A549 (cell line): ENCODE results near the gene ACADSB. TPM values are rescaled to one million over a fixed set of nuclear protein-coding genes. Genes with fewer than 3 reads are reported as not detected.

ENCODE experiments used
- ATAC-seq, 2 experiments: fragments of 200-7000 bp in 1 of 2; fragments of >200 bp in 1 of 2; cut with Nextera tagmentation in 1 of 2; cut with Tn5 transposase in 1 of 2; 3 replicates each; pipeline versions ENCODE4 v1.8.0 to v1.9.1; 2018 to 2020; ENCODE audit warnings: mild to moderate bottlenecking in 1 of 2, moderate library complexity in 1 of 2
- CTCF ChIA-PET: fragments of 300-600 bp; sonication (Branson Sonifier 250); formaldehyde crosslinking; extraction: SDS; loops from one replicate; lab custom pipeline; 2021; ENCODE audit warnings: antibody characterized with exemption, inconsistent platforms; lab: Yijun Ruan, JAX
- POLR2A ChIA-PET: fragments of 350-600 bp; formaldehyde crosslinking; extraction: SDS; loops from one replicate; lab custom pipeline; 2021; ENCODE audit warnings: antibody characterized with exemption, inconsistent platforms; lab: Yijun Ruan, JAX
- DNase-seq, 2 experiments: peaks; one replicate each; pipeline versions ENCODE4 v3.0.0 to v3.0.0-alpha.2; 2011 to 2016; ENCODE audit warnings: low read depth in 1 of 2, low spot score in 1 of 2
- FAIRE-seq: peaks from 2 replicates; lab custom pipeline; 2011; peaks lifted over from hg19 to GRCh38; lab: Jason Lieb, UNC
- H3K27ac ChIP-seq, 2 experiments: fragments of >200 bp; sonication (Bioruptor Twin); formaldehyde crosslinking; 3 replicates each; pipeline ENCODE4 v1.5.1; 2016 to 2017
- H3K4me1 ChIP-seq: fragments of >200 bp; sonication (Bioruptor Twin); formaldehyde crosslinking; 3 replicates; pipeline ENCODE4 v1.6.1; 2016
- H3K4me2 ChIP-seq: fragments of >200 bp; sonication (Bioruptor Twin); formaldehyde crosslinking; 3 replicates; pipeline ENCODE4 v1.6.1; 2016
- H3K4me3 ChIP-seq: fragments of >200 bp; sonication (Bioruptor Twin); formaldehyde crosslinking; 3 replicates; pipeline ENCODE4 v1.5.1; 2016
- H3K9me3 ChIP-seq: fragments of >200 bp; sonication (Bioruptor Twin); formaldehyde crosslinking; 3 replicates; pipeline ENCODE4 v1.6.1; 2016
- BHLHE40 ChIP-seq: IDR thresholded peaks from 2 replicates; pipeline ENCODE4 v1.6.1; 2012; ENCODE audit warnings: low read depth, low read length, inconsistent platforms
- CBX8 ChIP-seq: fragments of 200-600 bp; sonication (generic); IDR thresholded peaks from 2 replicates; pipeline ENCODE4 v1.6.1; 2016
- EHF ChIP-seq: fragments of 250-450 bp; sonication (Bioruptor Pico); IDR thresholded peaks from 2 replicates; pipeline ENCODE4 v1.5.0; 2020; ENCODE audit warnings: mild to moderate bottlenecking
- ESRRA ChIP-seq: fragments of 150-350 bp; IDR thresholded peaks from 2 replicates; pipeline ENCODE4 v1.6.1; 2014; ENCODE audit warnings: mild to moderate bottlenecking, low read length, borderline replicate concordance
- HOXB13 ChIP-seq: fragments of 250-450 bp; sonication (Bioruptor Pico); IDR thresholded peaks from 2 replicates; pipeline ENCODE4 v1.5.0; 2020; ENCODE audit warnings: low read depth, mild to moderate bottlenecking, moderate library complexity
- HOXB5 ChIP-seq: fragments of 250-450 bp; sonication (Bioruptor Pico); IDR thresholded peaks from 2 replicates; pipeline ENCODE4 v1.5.0; 2020; ENCODE audit warnings: mild to moderate bottlenecking, moderate library complexity
- KDM1A ChIP-seq: fragments of 200-600 bp; sonication (generic); IDR thresholded peaks from 2 replicates; pipeline ENCODE4 v1.6.1; 2016; ENCODE audit warnings: low read depth, mild to moderate bottlenecking
- KDM5A ChIP-seq: fragments of 200-600 bp; sonication (generic); IDR thresholded peaks from 2 replicates; pipeline ENCODE4 v1.6.1; 2016; ENCODE audit warnings: antibody characterized with exemption, mild to moderate bottlenecking
- MYC ChIP-seq: IDR thresholded peaks from 2 replicates; pipeline ENCODE4 v1.6.1; 2012; ENCODE audit warnings: mild to moderate bottlenecking, inconsistent platforms, low read length, improper control_type of control experiment, borderline replicate concordance
- NPAS2 ChIP-seq: fragments of 250-450 bp; sonication (Bioruptor Pico); IDR thresholded peaks from 2 replicates; pipeline ENCODE4 v1.8.0; 2022; ENCODE audit warnings: mild to moderate bottlenecking, moderate library complexity, borderline replicate concordance
- POLR2A ChIP-seq: IDR thresholded peaks from 2 replicates; pipeline ENCODE4 v1.6.1; 2012; ENCODE audit warnings: mild to moderate bottlenecking, low read length
- RAD21 ChIP-seq, 2 experiments: fragments of >200 bp in 1 of 2; sonication (Bioruptor Twin) in 1 of 2; formaldehyde crosslinking in 1 of 2; IDR thresholded peaks in 1 of 2; conservative IDR thresholded peaks in 1 of 2; 2 replicates in 1 of 2; 3 replicates in 1 of 2; pipeline ENCODE4 v1.6.1; 2012 to 2018; ENCODE audit warnings: inconsistent platforms in 1 of 2
- RFX5 ChIP-seq: fragments of 450-650 bp; IDR thresholded peaks from 2 replicates; pipeline ENCODE4 v1.7.1; 2014; ENCODE audit warnings: antibody characterized with exemption, mild to moderate bottlenecking, moderate library complexity
- TFCP2L1 ChIP-seq: fragments of 250-450 bp; sonication (Bioruptor Pico); IDR thresholded peaks from 2 replicates; pipeline ENCODE4 v1.5.0; 2021; ENCODE audit warnings: mild to moderate bottlenecking
- TP53 ChIP-seq: fragments of 250-450 bp; sonication (Bioruptor Pico); IDR thresholded peaks from 2 replicates; pipeline ENCODE4 v1.5.0; 2021; ENCODE audit warnings: mild to moderate bottlenecking, moderate library complexity
- ZFP36 ChIP-seq: fragments of 450-650 bp; IDR thresholded peaks from 2 replicates; pipeline ENCODE4 v1.6.1; 2014; ENCODE audit warnings: borderline replicate concordance; ENCODE audit not compliant: partially characterized antibody
- ZNF302 ChIP-seq: fragments of 250-450 bp; sonication (Bioruptor Pico); IDR thresholded peaks from 2 replicates; pipeline ENCODE4 v1.9.0; 2021; ENCODE audit warnings: inconsistent platforms, mild to moderate bottlenecking, moderate library complexity
- ZSCAN20 ChIP-seq: fragments of 250-450 bp; sonication (Bioruptor Pico); IDR thresholded peaks from 2 replicates; pipeline ENCODE4 v1.8.0; 2022; ENCODE audit warnings: mild to moderate bottlenecking, moderate library complexity
- WGBS: methylation state at CpG from one replicate; pipeline ENCODE4 v1.1.6; 2017; ENCODE audit errors: missing lambda C conversion rate; 5-methylcytosine and 5-hydroxymethylcytosine counted together
- polyA plus RNA-seq, 4 experiments: library from polyadenylated mRNA; depleted of rRNA in 3 of 4; stranded (reverse); fragments of >200 nt; fragmentation: RNase III in 1 of 4; extraction: RNeasy Plus Mini Kit Qiagen cat#74134 plus additional on column Dnase treatment in 1 of 4; gene quantifications; 2 replicates in 3 of 4; 3 replicates in 1 of 4; pipeline ENCODE4 v1.2.3, GENCODE V29; 2011 to 2017
- TF ChIP-seq, protein P1 (sequence below): IDR thresholded peaks from 2 replicates; pipeline ENCODE4 v1.6.1; 2012; ENCODE audit warnings: low read depth, borderline replicate concordance
- TF ChIP-seq, protein P2 (sequence below): fragments of 150-350 bp; IDR thresholded peaks from 2 replicates; pipeline ENCODE4 v1.6.1; 2014; ENCODE audit warnings: low read depth, mild to moderate bottlenecking, low read length
- TF ChIP-seq, protein P3 (sequence below): IDR thresholded peaks from 2 replicates; pipeline ENCODE4 v1.6.1; 2012

Gene ACADSB
- polyA plus RNA-seq, 2 of the 4 experiments (the other 2 are of a cell fraction), result 8.5 to 18.5 TPM

DNA sequence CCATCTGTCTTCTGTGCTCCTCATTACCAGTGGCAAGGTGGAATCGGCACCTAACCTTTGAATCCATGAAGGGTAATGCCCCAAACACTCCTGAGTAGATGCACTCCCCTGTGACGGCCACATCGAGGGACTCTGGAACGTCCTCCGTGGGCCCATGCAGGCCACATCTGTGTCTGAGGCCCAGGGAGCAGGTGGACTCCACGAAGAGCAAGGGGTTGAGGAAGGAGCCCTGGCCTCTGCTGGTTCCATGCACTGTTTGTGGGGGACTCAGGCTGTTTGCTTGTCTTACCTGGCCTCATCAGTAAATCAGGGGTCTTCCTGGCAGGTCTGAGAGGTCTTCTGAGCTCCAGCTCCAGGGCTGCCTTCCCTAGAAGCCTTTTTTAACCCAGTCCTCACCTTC lies 64.4 kb downstream of the ACADSB start:
- ATAC-seq, result no peak; a peak in 3 of 6 replicates
- no peaks in the 10 kb centered on the region for H3K4me1 ChIP-seq
- H3K4me3 ChIP-seq, result no peak overlapping the region
- CTCF ChIA-PET, result interaction anchor here (1.3 to 2.3 kb wide), 3 partner anchors 14 to 308 kb away, joined by 4 to 8 read pairs (median 4); no protein-coding TSS in a partner anchor
- TF ChIP-seq HOXB5 (CRISPR knock-in tag), result no peak
- no peak for TF ChIP-seq ZNF302 (CRISPR knock-in tag)
- TF ChIP-seq, protein P1, sequence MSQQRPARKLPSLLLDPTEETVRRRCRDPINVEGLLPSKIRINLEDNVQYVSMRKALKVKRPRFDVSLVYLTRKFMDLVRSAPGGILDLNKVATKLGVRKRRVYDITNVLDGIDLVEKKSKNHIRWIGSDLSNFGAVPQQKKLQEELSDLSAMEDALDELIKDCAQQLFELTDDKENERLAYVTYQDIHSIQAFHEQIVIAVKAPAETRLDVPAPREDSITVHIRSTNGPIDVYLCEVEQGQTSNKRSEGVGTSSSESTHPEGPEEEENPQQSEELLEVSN, result no peak
- TF ChIP-seq ZSCAN20 (CRISPR knock-in tag), result no peak
- no peak for TF ChIP-seq KDM5A
- TF ChIP-seq BHLHE40, result no peak
- no peak for TF ChIP-seq ESRRA
- TF ChIP-seq, protein P2, sequence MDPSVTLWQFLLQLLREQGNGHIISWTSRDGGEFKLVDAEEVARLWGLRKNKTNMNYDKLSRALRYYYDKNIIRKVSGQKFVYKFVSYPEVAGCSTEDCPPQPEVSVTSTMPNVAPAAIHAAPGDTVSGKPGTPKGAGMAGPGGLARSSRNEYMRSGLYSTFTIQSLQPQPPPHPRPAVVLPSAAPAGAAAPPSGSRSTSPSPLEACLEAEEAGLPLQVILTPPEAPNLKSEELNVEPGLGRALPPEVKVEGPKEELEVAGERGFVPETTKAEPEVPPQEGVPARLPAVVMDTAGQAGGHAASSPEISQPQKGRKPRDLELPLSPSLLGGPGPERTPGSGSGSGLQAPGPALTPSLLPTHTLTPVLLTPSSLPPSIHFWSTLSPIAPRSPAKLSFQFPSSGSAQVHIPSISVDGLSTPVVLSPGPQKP, result no peak
- TF ChIP-seq TP53 (CRISPR knock-in tag), result no peak
- TF ChIP-seq, protein P3, sequence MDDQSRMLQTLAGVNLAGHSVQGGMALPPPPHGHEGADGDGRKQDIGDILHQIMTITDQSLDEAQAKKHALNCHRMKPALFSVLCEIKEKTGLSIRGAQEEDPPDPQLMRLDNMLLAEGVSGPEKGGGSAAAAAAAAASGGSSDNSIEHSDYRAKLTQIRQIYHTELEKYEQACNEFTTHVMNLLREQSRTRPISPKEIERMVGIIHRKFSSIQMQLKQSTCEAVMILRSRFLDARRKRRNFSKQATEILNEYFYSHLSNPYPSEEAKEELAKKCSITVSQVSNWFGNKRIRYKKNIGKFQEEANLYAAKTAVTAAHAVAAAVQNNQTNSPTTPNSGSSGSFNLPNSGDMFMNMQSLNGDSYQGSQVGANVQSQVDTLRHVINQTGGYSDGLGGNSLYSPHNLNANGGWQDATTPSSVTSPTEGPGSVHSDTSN, result no peak
- TF ChIP-seq CBX8, result no peak
- TF ChIP-seq, all 56 proteins: peak for 0
- POLR2A ChIA-PET, result no interaction called here
- FAIRE-seq, result no peak
- no peaks in the 10 kb centered on the region for H3K9me3 ChIP-seq
- no peak for DNase-seq
- 38% methylated on average over 1 of the region's 6 CpGs for WGBS
- no peak overlapping the region for H3K4me2 ChIP-seq
- H3K27ac ChIP-seq, result no peak overlapping the region

DNA sequence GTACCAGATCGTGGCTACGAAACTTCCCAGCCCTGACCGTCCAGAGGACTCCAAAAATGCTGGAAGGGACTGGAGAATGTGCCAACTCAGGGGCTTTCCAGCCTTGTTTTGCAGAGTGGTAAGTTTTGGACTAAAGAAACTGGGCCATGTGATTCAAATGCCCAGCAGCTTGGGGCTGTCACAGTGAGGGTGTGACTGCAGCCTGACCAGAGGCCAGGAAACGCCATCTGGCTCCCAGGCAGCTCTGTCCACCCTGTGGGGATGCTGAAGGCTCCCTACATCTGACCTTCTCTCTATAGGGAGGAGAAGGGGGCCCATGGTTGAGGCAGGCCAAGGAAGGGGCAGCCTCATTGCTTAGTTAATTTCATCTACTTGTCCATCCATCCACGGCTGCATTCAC lies 65.4 kb downstream of the ACADSB start:
- H3K27ac ChIP-seq, result no peak overlapping the region
- TF ChIP-seq KDM1A (no peak), EHF (CRISPR knock-in tag) (no peak)
- POLR2A ChIA-PET, result no interaction called here
- H3K4me3 ChIP-seq, result no peak overlapping the region
- 61% methylated on average over 5 of the region's 5 CpGs for WGBS
- H3K4me1 ChIP-seq, result no peaks in the 10 kb centered on the region
- DNase-seq (no peak), FAIRE-seq (no peak), ATAC-seq (no peak; a peak in 1 of 6 replicates)
- no peak overlapping the region for H3K4me2 ChIP-seq
- no peaks in the 10 kb centered on the region for H3K9me3 ChIP-seq
- CTCF ChIA-PET, result interaction anchor here (1.2 to 2.3 kb wide), 5 partner anchors 13 to 507 kb away, joined by 3 to 8 read pairs (median 4); no protein-coding TSS in a partner anchor

DNA sequence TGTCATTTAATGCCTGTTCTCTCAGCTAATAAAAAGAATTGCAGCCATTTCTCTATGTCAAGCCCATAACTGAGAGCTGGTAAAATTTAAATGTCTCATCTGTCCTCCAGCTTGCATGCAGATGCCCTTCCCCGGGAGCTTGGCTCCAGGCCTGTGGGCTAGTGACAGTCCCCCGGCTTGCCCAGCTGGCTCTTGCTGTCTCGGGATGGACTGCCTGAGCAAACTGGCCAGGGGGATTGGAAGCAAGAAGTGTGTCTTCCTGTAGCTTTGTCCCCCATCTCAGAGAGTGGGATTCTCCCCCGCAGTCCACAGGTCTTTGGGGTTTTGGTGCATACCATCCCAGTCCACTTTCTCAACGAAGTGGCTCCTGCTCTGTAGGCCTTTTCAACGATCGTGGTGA lies 73.1 kb downstream of the ACADSB start:
- Histone ChIP-seq H3K4me1 (no peaks in the 10 kb centered on the region), H3K4me2 (no peak overlapping the region), H3K9me3 (no peaks in the 10 kb centered on the region), H3K4me3 (no peak overlapping the region), H3K27ac (no peak overlapping the region)
- no peak for TF ChIP-seq HOXB13 (CRISPR knock-in tag)
- no peak for TF ChIP-seq EHF (CRISPR knock-in tag)
- TF ChIP-seq RAD21 (conservative IDR thresholded peaks at IDR 0.05 in 1 of 2, IDR thresholded peaks at IDR 0.05 in 1 of 2), result no peak
- TF ChIP-seq TFCP2L1, result no peak
- TF ChIP-seq KDM5A, result no peak
- no peak for TF ChIP-seq NPAS2 (CRISPR knock-in tag)
- TF ChIP-seq ZFP36, result no peak
- no peak for TF ChIP-seq MYC
- TF ChIP-seq, protein P3, result no peak
- TF ChIP-seq ZNF302 (CRISPR knock-in tag), result no peak
- no peak for TF ChIP-seq POLR2A
- TF ChIP-seq KDM1A, result no peak
- no peak for TF ChIP-seq RFX5
- no peak for TF ChIP-seq HOXB5 (CRISPR knock-in tag)
- ChIA-PET CTCF (interaction anchor here (0.9 to 1.5 kb wide), 3 partner anchors 23 to 298 kb away, joined by 3 read pairs; no protein-coding TSS in a partner anchor), POLR2A (no interaction called here)
- FAIRE-seq (no peak), DNase-seq (no peak), ATAC-seq (no peak)
- whole genome bisulfite sequencing, result 31% methylated on average over 7 of the region's 7 CpGs
